Fibroblast of skin of left biceps (primary cell): ENCODE data around the gene DUSP10.

ENCODE experiments used
- DNase-seq, 2 experiments: peaks; one replicate each; pipeline ENCODE4 v3.0.0-alpha.2; 2013; ENCODE audit warnings: low read depth in 2 of 2

DUSP10 gene

GRCh38 chr1:221765527-221765926 is 23.6 kb upstream of the DUSP10 start:
- DNase-seq, result no peak

GRCh38 chr1:221762121-221762520 is 20.2 kb upstream of the DUSP10 start:
- no peak for DNase-seq

GRCh38 chr1:221761354-221762002 is 19.6 kb upstream of the DUSP10 start:
- DNase-seq, result no peak

GRCh38 chr1:221760911-221761310 is 19.0 kb upstream of the DUSP10 start:
- DNase-seq, result no peak

- DNase-seq, result no peak
Observed at GRCh38 chr1:221759436-221759835, 17.5 kb upstream of the DUSP10 start.

GRCh38 chr1:221758455-221758854 is 16.6 kb upstream of the DUSP10 start:
- DNase-seq, result no peak

GRCh38 chr1:221756830-221757551 is 15.1 kb upstream of the DUSP10 start:
- no peak for DNase-seq

GRCh38 chr1:221753828-221754188 is 11.9 kb upstream of the DUSP10 start:
- DNase-seq, result no peak

- DNase-seq, result no peak
Observed at GRCh38 chr1:221751226-221751887, 9.5 kb upstream of the DUSP10 start.

- DNase-seq, result no peak
Observed at GRCh38 chr1:221748981-221749380, 7.1 kb upstream of the DUSP10 start.

- no peak for DNase-seq
Observed at GRCh38 chr1:221747839-221748238, 6.0 kb upstream of the DUSP10 start.

GRCh38 chr1:221743416-221744208 is 1.7 kb upstream of the DUSP10 start:
- DNase-seq, result no peak

- DNase-seq, result no peak
Observed at GRCh38 chr1:221742555-221743415, 896 bp upstream of the DUSP10 start.

- no peak for DNase-seq
Observed at GRCh38 chr1:221740993-221741702, 741 bp downstream of the DUSP10 start.

GRCh38 chr1:221740369-221740992 is 1.4 kb downstream of the DUSP10 start:
- no peak for DNase-seq

GRCh38 chr1:221739677-221740025 is 2.2 kb downstream of the DUSP10 start:
- no peak for DNase-seq

- no peak for DNase-seq
Observed at GRCh38 chr1:221739018-221739676, 2.7 kb downstream of the DUSP10 start.

GRCh38 chr1:221736714-221737113 is 5.2 kb downstream of the DUSP10 start:
- DNase-seq, result no peak

GRCh38 chr1:221735999-221736398 is 5.9 kb downstream of the DUSP10 start:
- DNase-seq, result no peak

- DNase-seq, result no peak
Observed at GRCh38 chr1:221734187-221734586, 7.7 kb downstream of the DUSP10 start.
